KG1 (cell line): ENCODE results near the gene CLCN2.

ENCODE experiments used
- DNase-seq: peaks from one replicate; lab custom pipeline; 2025; lab: John Stamatoyannopoulos, UW

Gene CLCN2

DNA sequence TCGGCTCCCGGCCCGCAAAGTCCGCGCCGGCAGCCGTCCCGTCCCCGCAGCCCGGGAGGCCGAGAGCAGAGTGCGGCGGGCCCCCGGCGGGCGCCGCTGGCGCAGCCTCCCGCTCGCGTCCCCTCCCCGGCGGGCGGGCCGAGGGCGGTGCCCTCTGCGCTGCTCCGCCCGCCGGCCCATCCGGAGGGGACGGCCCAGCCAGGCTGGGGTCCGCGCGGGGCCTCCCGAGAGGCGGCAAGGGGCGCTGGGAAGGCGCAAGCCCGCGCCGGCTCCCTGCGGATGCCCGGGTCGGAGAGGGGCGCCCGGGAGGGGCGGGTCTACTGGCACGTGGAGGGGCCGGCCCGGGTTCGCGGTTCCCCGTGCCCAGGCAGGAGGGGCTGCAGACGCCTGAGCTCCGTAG, at the start of gene CLCN2, which contains the start of gene POLR2H:
Gene CLCN2, minus strand, starts transcription at position 74 of the 400 bp plus-strand sequence. CDS start 126 bp downstream, outside the sequence.
Gene POLR2H, plus strand, starts transcription at position 179 of the 400 bp plus-strand sequence. CDS start 1,783 bp downstream, outside the sequence.
- no peak for DNase-seq

DNA sequence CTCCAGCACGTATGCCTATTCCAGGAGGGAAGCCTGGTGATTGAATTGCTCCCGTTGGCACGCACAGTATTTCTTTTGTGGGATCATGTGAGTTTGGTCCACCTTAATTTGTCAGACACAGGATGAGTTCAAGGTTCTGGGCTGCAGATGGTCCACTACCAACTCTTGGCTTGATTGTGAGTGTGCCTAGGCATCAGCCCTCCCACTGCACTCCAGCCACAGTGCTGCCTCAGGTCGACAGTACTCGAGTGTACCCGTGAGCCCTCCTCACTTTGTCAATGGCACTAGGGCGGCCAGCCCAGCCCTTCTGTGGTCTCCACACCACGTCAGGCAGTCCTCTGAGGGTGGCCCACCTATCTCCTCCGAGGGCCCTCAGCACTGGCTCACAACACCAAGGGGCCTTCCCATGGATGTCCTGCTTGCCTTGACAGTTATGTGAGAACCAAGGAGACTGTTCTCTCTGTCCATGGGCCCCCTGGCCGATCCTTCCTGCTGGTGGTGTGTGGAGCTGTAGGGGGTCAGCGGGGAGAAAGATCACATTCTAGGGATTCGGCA, 48.6 kb upstream of the CLCN2 start:
- DNase-seq, result no peak

DNA sequence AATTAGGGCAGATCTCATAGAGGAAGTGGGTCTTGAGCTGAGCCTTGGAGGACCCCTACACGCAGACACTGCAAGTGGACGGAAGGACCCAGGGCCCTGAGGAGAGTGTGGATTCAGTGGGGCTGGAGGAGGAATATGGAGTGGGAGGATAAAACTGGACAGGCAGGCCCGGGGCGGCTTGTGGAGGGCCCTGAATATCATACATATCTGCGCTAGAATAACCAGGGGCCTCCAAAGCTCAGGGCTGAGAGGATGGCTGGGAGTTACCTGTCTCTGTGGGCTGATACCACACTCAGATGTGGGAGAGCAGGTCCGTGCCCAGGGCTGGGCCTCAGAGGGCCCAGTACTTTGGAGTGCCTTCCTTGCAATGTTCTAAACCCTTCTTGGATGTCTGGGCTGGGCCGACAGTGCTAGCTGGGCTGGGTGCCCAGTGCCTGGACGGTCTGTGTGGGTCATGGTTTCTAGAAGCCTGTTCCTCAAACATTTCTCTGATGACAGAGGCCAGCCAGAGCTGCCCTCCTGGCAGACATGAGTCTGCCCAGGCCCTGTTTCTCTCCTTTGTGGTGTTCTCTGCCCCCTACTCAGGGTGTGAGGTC, 48.0 kb upstream of the CLCN2 start:
- DNase-seq, result no peak

DNA sequence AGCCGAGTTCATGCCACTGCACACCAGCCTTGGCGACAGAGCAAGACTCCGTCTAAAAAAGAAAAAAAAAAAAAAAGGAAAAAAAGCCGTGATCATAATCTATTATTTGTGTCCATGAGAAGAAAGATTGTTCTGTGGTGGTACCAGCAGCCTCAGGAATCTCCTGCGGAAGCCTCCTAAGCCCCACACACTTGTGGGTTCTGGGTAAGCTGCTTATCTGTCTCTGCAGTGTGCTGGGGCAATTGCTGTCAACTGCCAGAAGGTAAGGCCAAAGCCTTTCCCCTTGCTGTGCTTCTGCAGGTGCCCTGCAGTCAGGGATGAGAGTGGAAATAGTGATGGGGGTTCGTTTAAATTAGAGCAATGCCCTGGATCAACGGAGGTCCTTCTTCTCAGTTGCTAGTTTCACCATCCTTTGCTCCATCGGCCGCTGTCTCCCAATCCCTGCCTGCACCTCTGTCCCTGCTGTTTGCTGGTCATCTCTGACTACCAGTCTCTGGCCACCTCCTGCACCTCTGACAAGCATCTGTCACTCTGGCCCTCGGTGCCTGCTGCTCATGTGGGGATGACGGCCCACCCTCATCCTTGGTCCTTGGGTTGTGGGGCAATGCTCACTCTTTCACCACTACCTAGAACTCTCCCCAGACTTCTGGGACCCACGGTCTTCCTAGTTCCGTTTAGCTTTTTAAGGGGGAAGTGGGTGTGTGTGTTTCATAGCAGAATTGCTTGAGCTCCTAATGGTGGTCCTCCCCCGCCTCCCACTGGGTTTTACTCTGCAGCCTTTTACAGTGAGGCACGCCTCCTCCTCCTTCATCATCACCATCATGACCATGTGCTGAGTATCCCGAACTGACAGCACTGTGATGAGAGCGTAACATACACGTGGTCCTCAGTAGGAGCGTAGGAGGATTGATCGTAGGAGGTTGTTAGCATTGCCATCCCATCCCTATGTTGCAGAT, 43.9 kb upstream of the CLCN2 start:
- no peak for DNase-seq

DNA sequence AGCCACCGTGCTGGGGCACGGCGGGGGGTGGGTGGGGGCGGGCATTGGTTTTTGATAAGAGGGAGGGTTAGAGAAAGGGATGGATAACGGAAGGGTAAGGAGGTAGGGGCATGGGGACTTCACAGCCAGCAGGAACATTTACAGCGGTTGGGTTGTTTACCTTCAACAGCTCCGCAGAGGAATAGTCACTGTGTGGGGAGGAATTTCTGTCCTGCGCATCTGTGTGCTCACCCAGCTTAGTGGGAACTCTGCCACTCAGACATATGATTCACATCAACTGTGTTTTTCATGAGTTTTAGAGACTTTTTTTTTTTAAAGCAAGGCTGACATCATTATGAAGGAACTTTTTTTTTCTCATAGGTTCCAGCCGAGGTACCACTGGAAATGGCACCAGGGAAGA, 38.0 kb upstream of the CLCN2 start:
- no peak for DNase-seq

DNA sequence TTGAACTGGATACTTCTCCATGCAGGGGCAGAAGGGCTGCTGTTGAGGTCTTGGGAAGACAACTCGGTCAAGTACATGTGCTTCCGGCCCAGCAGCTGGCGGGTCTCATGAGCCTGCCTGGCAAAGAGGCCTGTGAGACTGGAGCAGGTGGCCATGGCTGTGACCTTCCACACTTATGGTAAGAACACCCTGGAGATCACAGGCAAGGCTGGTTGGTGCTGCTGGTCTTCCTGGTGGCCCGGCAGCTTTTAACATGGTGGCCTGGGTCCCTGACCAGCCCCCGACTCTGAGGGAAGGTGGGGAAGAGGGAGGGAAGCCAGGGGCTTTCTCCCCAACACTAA, 33.9 kb upstream of the CLCN2 start:
- no peak for DNase-seq

DNA sequence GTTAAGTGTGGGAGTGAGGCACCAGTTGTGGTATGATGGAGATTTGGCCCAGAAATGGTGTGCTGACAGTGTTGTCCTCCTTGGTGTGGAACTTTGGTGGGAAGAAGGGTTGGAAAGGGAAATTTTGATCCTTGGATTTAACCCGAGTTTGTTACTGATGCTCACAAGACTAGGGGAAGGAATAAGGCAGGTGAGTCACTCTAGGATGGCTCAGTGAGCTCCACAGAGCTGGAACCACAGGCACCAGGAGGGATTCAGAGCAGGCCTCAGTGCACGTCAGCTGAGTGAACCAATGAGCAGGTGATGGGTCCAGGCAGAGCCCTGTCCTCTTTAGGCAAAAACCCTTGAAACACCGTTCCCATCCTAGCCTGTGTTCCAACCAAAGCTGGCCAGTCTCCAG, 29.9 kb upstream of the CLCN2 start:
- DNase-seq, result no peak

DNA sequence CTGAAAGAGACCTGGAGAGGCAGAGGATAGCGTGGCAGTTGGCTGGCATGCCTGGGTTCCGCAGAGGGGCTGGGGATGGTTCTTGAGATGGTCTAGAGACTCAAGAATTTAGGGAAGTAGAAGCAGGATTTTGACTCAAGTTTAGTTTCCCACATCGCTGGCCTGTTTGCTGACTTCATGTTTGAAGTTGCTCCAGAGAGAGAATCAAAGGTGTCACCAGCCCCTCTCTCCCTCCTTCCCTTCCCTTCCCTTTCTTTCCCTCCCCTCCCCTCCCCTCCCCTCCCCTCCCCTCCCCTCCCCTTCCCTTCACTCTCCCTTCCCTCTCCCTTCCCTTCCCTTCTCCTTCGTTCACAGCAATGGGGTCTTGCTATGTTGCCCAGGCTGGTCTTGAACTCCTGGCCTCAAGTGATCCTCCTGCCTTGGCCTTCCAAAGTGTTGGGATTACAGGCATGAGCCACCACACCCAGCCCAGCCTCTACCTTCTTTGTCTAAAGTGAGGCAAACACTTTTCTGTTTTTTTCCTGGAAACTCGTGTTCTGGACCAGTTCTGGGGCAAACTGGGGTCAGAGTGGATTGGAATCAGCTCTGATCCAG, 28.6 kb upstream of the CLCN2 start:
- DNase-seq, result no peak

DNA sequence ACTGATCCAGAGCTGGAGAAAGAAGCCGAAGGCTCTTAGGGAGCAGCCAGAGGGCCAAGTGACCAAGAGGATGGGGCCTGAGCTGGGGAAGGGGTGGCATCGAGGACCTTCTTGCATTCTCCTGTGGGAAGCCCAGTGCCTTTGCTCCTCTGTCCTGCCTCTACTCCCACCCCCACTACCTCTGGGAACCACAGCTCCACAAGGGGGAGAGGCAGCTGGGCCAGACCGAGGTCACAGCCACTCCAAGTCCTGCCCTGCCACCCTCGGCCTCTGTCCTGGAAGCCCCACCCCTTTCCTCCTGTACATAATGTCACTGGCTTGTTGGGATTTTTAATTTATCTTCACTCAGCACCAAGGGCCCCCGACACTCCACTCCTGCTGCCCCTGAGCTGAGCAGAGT, 28.0 kb upstream of the CLCN2 start:
- no peak for DNase-seq

DNA sequence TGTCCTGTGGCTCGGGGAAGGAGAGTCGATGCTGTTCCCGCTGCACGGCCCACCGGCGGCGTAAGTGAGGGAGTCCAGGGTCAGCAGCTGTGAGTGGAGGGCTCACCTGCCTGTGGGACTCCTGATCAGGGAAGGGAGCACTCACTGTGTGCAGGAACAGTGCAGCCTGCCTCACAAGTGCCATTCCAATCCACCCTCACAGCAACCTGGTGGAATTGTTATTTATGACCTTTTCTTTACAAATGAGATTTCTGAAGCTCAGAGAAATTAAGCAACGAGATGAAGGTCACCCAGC, 27.5 kb upstream of the CLCN2 start:
- DNase-seq, result no peak

DNA sequence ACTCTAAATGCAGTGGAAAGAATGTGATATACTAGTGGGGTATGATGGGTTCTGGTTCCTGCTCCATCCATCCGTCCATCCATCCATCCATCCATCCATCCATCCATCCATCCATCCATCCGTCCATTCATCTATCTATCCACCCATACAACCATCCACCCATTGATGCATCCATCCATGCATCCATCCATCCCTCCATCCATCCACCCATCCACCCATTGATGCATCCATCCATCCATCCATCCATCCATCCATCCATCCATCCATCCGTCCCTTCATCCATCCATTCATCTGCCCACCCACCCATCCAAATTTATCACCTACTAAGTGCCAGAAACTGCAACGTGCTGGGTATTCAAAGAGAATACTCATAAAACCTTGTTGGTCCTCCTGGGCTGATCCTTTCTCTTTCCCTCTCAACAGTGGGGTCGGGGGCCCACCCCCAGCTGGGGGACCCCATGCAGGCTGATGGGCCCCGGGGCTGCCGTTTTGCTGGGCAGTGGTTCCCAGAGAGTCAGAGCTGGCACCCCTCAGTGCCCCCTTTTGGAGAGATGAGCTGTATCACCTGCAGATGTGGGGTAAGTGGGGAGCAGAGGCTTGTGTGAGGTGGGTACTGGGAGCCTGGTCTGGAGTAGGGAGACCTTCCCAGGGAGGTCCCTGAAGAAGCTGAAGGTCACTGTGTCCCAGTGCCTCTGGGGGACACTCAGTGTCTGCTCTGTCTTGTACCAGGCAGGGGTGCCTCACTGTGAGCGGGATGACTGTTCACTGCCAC, 26.9 kb upstream of the CLCN2 start:
- DNase-seq, result no peak

DNA sequence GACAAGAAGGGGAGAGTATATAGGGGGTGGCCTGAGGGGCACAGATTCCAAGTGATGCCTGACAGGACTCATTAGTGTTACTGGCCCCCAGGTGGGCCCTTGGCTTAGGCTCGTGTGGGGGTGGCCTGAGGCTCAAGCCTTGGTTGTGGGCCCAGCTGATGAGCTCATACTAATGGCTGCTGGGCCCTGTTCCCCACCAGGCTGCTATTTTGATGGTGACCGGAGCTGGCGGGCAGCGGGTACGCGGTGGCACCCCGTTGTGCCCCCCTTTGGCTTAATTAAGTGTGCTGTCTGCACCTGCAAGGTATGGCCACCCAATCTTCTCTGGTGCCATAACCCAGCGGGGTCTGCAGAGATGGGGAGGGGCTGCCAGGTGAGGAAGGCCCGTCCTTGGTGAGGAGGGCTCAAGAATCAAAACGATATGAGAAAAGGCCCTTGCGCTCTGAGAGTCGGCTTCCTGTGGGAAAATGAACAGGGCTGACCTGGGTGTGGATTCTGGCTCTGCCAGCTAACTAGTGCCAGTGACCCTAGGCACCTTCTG, 25.8 kb upstream of the CLCN2 start:
- DNase-seq, result no peak

DNA sequence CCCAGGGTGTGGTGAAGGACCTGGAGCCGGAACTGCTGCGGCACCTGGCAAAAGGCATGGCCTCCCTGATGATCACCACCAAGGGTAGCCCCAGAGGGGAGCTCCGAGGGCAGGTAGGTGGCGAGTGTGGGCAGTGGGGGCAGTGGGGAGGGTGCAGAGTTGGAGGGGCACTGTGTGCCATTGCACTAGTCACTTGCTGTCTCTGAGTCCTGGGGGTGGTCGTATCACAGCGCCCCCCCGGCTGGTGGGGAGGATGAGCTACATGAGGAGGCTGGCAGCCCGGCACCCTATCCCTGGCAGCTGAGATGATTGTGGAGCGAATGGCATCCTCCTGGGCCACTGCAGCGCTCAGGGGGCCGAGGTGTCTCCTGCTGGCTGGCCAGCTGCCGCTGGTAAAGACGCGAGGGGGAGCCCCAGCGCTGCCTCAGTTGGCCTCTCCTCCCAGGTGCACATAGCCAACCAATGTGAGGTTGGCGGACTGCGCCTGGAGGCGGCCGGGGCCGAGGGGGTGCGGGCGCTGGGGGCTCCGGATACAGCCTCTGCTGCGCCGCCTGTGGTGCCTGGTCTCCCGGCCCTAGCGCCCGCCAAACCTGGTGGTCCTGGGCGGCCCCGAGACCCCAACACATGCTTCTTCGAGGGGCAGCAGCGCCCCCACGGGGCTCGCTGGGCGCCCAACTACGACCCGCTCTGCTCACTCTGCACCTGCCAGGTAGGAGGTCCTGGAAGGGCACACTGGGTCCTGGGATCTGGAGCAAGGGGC, 24.8 kb upstream of the CLCN2 start:
- DNase-seq, result no peak

DNA sequence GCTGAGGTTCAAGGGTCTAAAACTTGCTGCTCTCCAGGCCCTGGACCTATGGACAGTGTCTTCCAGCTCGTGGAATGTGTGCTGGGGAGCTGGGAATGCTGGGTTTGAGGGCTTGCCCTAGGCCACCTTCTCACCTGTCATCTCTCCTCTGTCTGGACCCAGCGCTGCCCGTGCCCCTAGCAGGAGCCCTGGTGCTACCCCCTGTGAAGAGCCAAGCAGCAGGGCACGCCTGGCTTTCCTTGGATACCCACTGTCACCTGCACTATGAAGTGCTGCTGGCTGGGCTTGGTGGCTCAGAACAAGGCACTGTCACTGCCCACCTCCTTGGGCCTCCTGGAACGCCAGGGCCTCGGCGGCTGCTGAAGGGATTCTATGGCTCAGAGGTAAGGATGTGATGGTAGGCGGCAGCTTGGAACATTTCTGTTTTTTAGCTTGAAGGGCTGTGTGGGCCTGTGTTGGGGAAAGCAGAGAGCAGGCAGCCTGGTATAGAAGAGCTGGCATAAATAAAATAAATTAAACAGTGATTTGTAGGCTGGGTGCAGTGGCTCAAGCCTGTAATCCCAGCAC, 23.5 kb upstream of the CLCN2 start:
- no peak for DNase-seq

DNA sequence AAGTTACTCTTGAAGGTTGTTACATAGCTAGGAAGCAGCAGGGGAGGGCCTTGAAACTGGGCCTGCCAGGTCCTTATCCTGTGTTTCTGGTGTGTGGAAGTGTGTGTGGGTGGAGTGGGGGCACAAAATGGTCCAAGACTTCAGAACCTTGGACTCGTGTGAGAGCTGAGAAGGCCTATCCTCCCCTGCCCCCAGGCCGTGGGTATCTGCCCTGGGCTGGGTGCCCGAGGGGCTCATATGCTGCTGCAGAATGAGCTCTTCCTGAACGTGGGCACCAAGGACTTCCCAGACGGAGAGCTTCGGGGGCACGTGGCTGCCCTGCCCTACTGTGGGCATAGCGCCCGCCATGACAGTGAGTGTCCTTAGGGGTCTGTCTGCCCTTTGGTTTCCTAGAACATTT, 22.9 kb upstream of the CLCN2 start:
- no peak for DNase-seq

DNA sequence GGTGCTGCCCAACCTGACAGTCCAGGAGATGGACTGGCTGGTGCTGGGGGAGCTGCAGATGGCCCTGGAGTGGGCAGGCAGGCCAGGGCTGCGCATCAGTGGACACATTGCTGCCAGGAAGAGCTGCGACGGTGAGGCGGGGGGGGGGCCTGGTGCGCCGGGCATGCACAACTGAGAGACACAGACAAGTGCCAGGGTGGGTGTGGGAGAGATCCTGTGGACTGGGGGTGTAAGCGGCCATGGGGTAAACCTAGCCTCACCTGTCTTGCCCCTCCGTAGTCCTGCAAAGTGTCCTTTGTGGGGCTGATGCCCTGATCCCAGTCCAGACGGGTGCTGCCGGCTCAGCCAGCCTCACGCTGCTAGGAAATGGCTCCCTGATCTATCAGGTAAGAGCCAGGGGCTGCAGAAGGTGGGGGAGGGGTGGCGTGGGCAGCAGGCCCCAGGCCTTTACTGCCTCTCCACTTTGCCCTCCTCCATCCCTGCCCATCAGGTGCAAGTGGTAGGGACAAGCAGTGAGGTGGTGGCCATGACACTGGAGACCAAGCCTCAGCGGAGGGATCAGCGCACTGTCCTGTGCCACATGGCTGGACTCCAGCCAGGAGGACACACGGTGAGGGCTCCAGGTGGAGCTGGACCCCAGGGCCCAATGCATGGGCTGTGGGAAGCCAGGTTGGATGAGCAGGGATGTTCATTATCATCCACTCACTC, 21.8 kb upstream of the CLCN2 start:
- DNase-seq, result no peak

DNA sequence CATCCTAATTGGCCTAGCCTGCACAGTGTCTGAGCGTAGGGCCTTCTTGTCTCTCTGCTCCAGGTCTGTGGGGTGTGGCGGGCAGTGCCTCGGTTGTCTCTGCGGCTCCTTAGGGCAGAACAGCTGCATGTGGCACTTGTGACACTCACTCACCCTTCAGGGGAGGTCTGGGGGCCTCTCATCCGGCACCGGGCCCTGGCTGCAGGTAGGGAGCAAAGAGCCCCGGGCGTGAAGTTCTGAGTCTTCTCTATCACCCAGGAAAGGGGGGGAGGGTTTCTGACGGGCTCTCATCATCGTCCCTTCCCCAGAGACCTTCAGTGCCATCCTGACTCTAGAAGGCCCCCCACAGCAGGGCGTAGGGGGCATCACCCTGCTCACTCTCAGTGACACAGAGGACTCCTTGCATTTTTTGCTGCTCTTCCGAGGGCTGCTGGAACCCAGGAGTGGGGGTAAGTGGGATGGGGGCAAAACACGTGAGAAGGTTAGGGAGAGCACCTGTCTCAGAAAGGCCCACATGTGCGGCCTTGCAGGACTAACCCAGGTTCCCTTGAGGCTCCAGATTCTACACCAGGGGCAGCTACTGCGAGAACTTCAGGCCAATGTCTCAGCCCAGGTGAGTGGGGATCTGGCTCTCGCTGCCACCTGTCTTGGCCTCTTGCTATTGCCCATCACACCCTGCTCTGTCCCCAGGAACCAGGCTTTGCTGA, 21.1 kb upstream of the CLCN2 start:
- DNase-seq, result no peak

DNA sequence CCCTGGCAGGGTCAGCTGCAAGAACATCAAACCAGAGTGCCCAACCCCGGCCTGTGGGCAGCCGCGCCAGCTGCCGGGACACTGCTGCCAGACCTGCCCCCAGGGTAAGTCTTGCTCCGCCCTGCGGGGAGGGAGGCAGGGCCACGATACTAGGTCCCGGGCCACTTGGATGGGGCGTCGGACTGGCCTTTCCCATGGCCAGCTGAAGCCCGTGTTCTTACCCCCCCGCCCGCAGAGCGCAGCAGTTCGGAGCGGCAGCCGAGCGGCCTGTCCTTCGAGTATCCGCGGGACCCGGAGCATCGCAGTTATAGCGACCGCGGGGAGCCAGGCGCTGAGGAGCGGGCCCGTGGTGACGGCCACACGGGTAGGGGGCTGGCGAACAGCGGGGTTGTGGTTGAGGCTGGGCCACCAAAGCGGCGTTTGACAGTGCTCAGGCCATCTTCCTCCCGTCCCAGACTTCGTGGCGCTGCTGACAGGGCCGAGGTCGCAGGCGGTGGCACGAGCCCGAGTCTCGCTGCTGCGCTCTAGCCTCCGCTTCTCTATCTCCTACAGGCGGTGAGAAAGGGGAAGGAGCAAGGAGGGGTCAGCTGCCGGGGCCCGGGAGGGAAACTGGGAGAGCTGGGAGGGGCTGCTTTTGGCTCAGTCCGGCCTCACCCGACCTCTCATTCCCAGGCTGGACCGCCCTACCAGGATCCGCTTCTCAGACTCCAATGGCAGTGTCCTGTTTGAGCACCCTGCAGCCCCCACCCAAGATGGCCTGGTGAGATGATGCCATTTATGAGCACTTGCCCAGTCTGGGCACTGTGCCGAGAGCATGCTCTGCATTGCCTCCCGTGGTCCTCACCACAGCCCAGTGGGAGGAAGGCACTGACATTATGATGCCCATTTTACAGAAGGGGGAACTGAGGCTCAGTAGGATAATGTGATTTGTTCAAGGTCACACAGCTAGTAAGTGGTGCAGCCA, 20.1 kb upstream of the CLCN2 start:
- no peak for DNase-seq
